ENCODE results near the gene COL4A6.

DNA sequence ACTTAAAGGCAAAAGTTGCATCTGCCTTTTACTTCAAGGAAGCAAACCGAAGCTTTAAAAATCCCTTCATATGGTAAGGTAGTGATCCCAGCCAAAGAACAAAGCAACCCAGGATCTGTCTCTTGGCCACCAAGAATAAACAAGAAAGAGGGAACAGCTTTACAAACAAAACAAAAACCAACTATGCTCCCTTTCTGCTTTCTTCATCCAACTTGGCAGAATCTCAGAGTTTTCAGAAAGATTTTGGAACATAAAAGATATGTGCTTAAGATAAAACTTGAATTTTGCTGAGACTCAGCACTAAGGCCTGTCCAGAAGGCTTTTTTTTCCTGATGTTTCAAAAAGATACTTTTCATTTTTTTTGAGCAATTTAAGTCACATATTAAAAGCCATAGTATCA is 94.0 kb downstream of the COL4A6 start:
- TF ChIP-seq POLR2AphosphoS5 (IDR thresholded peaks at IDR 0.05; ENCODE audit: borderline replicate concordance, low read depth, low read length) (no peak), EZH2 (IDR thresholded peaks at IDR 0.05) (no peak)
